Effector CD4-positive, alpha-beta T cell (primary cell): ENCODE measurements around the gene LSM12.

Experiments used
- DNase-seq: peaks from one replicate; pipeline ENCODE4 v3.0.0-alpha.2; 2020

Gene LSM12

DNA sequence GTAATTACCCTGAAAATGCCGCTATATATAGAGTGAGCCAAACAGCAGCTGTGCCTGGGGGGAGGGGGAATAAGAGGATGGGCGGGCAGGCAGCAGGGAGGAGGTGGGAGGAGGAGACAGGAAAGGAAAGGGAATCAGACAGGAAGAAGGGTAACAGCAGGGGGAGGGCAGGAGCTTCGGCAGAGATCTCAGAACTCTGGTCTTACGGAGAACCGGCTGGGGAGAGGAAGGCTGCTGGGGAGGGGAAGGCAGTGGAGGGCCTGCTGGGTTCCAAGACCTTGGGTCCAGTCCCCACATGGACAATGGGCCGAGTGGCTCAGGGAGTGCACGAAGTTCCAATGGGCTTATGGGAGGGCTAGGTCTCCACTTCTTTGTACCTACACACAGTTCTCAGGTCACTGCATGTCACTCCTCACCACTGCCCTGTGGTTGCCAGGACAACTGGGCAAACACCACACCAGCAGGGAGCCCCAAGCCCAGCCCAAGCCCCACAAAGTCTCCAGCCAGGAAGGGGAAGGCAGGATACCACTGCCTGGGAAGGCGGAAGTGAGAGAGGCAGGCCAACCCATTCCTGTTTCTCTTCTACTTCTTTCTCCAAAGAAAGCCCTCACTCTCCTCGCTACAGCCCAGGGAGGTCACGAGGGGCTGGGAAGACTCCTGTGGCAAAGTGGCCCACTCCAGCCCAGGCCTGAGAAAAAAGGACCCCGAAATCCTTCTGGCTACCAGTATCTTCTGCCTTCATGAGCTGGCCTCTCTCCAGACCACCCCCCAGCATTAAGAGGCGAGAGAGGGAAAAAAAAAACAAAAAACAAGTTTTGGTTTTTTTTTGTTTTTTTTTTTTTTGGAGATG lies 29.4 kb upstream of the LSM12 start:
- no peak for DNase-seq

DNA sequence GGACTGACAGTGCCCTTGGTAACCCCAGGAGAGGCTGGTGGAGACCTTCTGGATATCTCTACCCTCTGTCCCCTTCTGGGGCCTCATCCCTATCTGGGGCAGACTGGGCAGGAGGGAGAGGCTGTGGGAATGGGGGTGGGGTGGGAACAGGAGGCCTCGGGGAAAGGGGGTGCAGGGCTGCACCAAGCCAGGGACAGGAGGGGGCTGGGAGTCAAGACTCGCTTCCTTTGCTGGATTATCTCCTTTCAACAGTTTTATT lies 28.8 kb upstream of the LSM12 start:
- DNase-seq, result no peak

- no peak for DNase-seq
These were observed 28.4 kb upstream of the LSM12 start for GRCh38 chr17:44094701-44095387.

GRCh38 chr17:44093231-44093900 lies 26.9 kb upstream of the LSM12 start:
- DNase-seq, result no peak

GRCh38 chr17:44092051-44092450 lies 25.6 kb upstream of the LSM12 start:
- DNase-seq, result no peak

DNA sequence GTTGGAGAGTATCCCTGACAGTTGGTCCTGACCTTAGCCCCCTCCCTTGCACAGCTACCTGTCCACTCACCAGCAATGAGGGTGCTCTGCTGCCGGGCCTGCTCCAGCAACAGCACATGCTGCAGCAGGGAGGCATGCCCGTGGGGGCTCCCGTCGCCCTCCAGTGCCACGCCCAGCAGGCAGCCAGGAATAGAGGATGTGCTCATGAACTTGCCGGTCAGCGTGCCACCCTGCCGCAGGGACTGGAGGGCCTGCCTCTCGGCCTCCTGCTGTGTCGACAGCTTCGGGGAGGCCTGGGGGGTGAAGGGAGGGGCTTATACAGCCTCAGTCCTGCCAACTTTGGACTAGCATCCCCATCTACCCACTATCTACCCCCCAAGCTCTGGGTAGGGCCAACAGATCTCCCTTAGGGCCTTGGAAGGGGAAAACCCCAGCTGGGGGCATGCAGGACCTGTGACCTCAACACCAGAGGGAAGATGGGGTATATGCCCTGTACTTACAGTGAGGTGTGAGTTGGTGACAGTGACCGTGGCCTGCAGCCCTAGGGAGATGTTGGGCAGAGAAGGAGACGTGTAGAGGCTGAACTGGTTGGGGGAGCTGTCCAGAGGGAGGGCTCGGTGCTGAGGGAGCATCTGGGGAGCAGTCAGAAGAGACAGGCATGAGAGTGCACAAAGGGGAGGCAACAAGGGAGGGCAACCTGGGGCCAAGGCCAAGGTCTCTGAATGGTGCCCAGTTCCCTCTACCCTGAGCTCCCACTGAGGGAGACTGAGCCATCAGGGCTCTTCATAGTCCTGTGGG lies 24.9 kb upstream of the LSM12 start:
- no peak for DNase-seq

DNA sequence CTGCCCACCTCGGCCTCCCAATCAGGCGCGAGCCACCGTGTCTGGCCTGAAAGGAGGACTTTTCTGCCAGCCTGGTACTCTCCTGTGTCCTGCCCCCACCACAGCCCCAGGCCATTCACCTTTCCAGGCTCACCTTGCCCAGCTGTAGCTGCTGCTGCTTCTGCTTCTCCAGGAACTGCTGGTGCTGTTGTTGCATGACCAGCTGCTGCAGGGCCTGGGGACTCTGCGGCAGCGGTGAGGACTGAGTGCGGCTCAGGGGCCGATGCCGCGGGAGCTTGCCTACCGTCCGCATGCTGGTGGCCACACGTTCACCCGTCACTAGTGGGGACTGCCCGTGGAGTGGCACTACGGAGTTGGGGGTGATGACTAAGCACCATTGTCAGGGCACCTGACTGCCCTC lies 21.8 kb upstream of the LSM12 start:
- DNase-seq, result no peak

DNA sequence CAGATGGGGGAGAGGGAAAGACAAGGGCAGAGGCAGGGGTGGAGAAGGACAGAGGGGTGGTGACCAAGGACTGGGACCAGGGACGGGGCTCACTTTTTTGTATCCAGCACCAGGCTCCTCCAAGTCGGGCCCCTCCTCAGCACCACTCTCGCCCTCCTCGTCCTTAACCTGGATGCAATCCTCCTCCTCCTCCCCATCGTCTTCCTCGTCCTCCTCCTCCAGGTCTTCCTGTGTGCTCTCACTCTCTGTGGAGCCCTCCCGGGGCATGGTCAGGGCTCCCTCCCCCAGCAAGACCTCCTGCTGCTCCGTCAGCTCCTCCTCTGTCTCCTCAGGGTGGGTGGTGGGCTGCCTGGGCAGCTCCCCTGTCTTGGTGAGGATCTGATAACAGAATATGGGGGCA lies 20.8 kb upstream of the LSM12 start:
- DNase-seq, result no peak

DNA sequence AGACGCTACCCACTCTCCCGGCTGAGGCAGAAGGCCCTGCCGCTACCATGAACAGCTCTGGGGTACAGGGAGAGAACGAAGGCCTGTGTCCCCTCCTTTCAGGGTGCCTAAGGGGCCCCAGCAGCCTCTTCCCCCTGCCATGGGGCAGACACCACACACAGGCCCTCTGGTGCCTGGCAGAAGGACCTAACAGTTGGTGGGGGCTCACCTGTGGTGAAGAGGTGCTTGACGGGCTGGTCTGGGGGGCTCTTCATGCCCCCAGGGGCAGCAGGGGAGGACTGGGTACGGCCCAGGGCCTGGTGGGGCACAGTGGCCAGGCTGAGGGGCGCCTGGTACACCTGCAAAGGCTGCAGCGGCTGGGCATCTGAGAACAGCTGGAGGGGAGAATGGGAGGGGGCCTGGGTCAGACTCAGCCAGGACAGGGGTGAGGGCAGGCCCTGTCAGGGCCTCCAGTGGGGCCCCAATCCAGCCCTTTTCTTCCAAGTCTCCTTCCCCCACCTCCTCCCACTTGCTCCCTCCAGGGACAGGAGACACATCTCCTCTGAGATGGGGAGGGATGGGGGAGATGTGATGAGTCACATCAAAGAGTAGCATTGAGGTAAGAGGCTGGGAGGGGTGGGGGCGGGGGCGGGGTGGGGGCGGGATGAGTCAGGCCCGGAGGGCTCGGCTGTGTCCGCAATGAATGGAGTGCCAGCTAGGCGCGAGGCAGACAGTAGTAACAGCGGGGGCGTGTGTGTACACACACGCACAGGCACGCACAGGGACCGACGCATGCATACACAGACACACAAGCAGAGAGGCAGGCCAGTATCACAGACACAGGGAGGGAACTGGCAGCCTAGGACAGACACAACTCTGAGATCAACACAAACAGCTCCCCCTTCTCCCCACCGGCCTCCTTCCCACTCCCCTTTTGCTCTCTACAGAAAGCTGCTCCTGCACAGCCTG lies 20.2 kb upstream of the LSM12 start:
- no peak for DNase-seq

GRCh38 chr17:44085908-44086307 lies 19.4 kb upstream of the LSM12 start:
- no peak for DNase-seq

GRCh38 chr17:44084921-44085320 lies 18.4 kb upstream of the LSM12 start:
- no peak for DNase-seq

DNA sequence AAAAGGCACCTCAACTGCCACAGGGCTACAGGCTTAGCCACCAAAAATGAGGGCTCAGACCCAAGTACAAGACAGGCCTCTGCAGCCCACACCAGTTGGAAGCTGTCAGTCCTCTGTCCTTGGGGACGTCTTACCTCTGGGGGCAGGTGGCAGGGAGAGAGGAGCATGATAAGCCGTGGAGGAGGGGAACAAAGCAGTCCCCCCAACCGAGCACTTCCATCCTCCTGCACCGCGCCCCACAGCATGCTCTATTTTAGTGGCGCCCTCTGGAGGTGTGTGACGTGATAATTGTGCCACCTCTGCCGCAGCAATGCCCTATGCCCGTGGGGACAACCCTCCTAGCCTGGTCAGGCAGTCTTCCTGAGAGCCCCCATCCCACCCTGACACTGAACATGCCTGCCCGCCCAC lies 17.7 kb upstream of the LSM12 start:
- DNase-seq, result no peak

- DNase-seq, result no peak
These were observed 16.9 kb upstream of the LSM12 start for GRCh38 chr17:44083250-44083849.

DNA sequence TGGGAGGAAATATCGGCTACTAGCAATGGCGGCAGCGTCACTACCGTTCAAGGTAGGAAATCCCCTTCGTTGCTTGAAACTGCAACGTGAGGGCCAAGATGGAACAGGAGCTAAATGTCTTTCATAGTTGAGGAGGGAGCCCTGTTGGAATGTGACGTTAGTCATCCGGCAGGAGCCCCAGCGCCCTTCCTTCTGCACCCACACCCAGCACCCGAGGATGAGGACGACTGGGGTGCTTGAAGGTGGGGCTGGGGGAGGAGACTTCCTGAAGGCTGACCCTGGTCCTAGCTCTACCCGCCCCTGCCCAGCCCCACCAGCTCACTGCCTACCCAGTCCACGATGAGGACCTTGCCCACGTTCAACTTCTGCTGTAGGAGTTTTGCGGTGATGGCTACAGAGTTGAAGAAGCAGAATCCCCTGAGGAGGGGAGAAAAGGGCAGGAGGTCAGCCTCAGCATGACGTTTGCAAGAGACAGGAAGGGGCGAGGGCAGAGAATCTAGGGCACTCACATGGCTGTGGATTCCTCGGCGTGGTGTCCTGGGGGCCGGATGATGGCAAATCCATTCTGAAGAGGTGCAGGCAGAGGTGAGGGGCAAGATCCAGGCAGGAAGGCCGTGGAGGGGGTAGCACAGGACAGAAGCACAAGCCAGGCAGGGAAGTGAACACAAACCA lies 15.9 kb upstream of the LSM12 start:
- DNase-seq, result no peak

GRCh38 chr17:44081681-44082080 lies 15.2 kb upstream of the LSM12 start:
- no peak for DNase-seq

DNA sequence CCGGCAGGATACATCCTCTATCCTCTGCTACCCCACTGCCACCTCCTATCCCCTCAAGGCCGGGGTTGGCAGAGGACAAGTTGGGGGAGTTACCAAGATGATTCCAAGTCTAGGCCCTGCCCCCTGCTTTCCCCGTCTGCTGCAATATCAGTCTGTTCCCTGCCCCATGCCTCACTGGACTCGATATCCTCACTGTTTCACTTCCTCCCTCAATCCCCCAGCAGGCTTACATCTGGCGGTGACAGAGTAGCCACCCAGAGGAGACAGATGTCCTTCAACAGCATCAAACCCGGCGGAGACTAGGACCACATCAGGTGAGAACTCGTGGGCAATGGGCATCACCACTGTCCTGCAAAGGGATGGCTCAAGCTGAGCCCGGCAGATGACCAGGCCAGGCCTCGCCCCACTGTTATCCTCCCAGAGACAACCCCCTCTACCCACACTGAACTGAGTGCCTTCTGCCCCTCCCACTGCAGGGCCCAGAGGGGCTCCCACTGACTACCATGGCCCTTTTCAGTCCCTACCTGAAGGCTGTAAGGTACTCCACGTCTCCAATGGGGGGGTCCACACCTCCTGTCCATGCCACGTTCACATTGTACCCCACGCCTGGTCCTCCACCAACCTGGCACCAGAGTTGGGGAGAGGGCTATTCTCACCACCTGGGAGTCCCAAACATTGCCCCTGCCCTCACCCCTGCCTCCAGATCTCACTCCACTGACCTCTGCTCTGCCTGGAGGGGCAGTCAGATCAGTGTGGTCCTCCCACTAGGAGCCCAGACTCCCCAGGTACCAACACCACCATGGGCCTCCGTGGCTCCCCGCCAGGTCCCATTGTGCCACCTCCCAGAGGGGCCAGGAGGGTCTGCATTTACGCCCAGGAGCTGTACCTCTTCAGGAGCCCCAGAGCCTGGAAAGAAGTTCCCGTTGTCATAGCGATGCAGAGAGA lies 13.7 kb upstream of the LSM12 start:
- no peak for DNase-seq

DNA sequence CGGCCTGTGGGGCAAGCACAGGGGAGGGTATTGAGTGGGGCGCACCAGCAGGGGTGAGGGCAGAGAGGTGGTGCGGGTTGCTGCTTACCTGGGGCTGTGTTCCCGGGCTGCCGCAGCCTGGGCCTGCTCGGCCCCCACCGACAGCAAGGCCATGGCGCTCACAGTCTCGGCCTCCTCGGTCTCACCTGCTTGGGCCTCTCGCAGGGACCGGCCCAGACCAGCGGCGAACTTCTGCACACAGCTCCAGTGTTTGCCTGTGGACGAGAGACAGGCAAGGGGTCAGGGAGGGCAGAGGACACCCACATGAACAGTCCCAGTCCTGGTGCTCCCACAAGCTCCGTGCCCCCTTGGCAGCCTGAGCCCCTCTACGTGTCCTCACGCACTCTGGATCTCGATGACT lies 11.9 kb upstream of the LSM12 start:
- no peak for DNase-seq

DNA sequence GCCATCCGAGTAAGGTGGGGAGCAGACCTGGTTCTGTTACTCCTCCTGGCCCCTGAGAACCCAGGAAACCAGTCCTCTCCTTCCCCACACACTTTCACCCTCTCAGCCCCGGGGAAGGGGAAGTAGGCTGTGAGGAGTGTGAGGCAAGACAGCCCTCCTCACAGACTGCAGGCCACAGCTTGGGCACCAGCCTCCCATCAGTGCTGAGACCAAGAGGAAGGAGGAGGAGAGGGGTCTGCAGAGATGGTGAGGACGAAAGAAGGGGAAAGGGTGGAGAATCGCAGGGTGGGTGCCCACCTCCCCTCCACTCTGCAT lies 11.1 kb upstream of the LSM12 start:
- DNase-seq, result no peak

DNA sequence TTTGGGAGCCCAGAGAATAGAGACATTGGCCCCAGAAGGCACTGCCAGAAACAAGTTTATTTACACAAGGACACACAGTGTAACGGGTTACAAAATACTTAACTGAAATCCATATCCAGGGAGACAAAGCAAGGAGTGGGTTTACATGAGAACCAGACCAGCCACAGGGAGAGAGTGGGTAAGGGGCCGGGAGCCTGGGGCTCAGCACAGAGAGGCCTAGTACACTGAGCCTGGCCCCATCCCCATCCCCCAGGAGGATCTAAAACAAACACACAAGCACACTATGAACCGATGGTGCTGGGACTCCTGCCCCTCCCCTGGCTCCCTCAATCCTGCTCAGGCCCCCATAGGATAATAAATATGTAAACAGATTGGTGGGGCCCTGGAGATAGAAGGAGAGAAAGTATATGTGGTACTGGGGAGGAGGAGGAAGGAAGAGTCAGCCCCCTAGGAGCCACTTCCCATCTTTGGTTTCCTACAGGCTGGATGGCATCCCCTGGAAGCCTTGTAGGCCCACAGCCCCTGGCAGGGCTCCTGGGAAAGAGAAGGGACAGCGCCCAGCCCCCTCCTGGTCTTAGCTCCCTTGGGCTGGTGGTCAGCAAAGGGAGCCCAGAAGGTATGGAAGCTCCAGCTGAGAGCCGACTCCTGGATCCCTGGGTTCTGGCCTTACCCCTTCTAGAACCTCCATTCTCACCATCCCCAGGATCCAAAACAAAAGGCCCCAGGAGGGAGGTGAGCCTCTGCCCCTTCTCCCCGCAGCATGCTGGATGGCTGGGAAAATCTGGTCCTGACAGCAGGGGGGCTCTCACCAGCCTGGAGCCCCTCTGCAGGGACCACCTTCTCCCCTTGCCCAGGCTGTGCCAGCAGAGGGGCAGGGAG lies 10.5 kb upstream of the LSM12 start:
- no peak for DNase-seq
